Measurements from ENCODE around the gene NPTXR.
"Not testable (repeated sequence)": the region's sequence is repeated elsewhere in the genome, so short reads cannot be mapped to it uniquely, and the experiment has no call there.

Gene NPTXR

DNA sequence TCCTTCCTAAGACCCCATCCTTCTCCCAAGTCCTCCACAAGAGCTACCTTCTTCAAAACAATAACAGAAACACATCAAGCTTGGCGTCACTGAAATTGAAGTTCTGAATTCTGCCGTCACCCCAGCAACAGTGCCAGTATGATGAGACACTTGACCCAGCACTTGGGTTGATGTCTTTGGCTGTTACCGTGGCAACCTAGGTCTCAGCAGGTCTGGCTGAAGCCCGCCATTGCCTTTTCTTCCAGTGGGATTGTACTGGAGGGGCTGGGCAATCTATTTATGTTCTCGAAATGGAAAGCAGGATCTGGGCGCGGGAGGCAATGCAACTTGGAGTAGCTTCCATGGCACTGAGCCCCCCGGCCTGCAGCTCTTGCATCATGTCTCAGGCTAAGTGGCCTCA, 23.8 kb downstream of the NPTXR start:
- no peak for DNase-seq
- in situ Hi-C loops (cut with HindIII; ENCODE audit: low pct_ligation_motif_present, low pct_unique_long_range_greater_than_20kb, low sequenced_read_pairs) = no loop called here

DNA sequence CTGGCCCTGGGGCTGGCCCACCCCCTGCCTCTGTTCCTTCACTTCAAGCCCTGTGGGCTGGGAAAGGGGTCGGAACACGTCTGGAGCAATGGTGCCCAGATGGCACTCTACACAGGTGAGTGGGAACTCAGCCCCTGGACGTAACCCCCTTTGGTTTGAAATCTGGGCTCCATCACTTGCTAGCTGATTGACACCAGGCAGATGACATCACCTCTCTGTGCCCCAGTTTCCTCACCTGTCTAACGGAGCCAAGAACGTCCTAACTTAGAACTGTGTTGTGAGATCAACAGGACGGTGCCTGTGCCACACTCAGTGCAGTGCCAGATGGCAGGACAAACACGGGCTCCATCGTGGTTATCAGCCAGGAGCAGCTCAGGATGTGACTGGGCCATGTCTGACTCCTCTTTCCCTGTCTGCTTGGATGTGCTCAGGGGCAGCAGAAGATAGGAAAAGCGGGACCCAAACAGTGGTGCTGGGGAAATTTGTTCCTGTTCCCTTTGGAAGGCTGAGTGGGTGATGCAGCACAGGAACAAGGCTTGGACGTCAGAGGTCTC, 24.4 kb downstream of the NPTXR start:
- in situ Hi-C loops (cut with HindIII; ENCODE audit: low pct_ligation_motif_present, low pct_unique_long_range_greater_than_20kb, low sequenced_read_pairs) = no loop called here
- no peak for DNase-seq

DNA sequence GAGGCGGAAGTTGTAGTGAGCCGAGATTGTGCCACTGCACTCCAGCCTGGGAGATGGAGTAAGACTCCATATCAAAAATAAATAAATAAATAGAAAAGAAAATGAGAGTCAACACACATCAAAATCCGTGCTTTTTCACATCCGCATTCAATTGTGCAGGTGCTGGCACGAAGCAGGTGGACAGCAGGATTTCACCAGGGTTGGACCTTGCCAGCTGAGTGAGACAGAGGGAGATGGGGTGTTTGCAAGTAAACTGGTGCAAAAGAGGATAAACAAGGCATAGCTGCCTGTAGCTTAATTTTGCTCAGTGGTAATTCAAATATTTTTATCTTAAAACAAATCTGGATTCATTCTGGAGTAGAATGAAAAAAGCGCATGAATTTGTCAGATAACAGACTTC, 26.6 kb downstream of the NPTXR start:
- DNase-seq = no peak
- in situ Hi-C loops (cut with HindIII; ENCODE audit: low pct_ligation_motif_present, low pct_unique_long_range_greater_than_20kb, low sequenced_read_pairs) = no loop called here

DNA sequence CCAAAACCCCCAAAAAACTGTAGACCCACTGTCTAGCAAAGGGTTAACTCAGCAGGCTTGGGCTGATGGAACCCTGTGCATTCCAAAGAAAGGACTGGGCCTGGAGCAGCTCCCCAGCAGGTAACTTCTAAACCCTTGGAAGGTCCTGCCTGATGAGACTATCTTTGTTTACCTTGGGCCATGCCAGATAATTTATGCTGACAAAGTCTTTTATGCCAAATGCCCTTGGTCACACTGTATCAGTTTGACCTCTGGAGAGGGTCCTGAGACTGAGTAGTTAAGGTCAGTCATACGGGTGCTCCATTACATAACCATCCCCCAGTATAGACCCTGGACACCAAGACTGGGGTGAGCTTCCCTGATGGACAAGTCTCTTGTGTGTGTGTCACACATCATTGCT, 28.0 kb downstream of the NPTXR start:
- in situ Hi-C loops (cut with HindIII; ENCODE audit: low pct_ligation_motif_present, low pct_unique_long_range_greater_than_20kb, low sequenced_read_pairs) = no loop called here
- no peak for DNase-seq

DNA sequence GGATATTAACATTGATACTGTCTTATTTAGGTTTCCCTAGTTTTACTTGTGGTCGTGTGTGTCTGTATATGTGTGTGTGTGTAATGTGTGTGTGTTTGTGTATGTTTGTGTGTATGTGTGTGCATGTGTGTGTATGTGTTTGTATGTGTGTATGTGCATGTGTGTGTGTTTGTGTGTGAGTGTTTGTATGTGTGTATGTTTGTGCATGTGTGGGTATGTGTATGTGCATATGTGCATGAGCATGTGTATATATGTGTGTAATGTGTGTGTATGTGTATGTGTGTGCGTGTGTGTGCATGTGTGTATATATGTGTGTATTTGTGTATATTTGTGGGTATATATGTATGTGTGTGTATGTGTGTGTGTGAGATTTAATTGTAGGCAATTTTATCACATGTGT, 32.6 kb downstream of the NPTXR start:
- DNase-seq = no peak
- in situ Hi-C loops (cut with HindIII; ENCODE audit: low pct_ligation_motif_present, low pct_unique_long_range_greater_than_20kb, low sequenced_read_pairs) = no loop called here

DNA sequence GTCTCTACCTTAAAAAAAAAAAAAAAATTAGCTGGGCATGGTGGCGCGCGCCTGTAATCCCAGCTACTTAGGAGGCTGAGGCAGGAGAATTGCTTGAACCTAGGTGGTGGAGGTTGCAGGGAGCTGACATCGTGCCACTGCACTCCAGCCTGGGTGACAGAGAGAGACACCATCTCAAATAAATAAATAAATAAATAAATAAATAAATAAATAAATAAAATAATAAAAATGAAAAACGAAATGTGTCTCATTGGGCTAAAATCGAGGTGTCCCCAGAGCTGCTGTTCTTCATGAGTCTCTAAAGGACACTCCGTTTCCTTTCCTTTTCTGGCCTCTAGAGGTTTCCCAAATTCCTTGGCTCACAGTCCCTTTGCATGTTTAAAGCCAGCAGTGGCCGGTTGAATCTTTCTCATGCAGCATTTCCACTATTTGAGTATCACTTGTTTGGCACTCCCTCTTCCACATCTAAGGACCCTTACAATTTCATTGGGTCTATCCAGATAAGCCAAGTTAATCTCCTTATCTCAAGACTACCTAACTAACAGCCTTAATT, 38.7 kb downstream of the NPTXR start:
- DNase-seq; in situ Hi-C loops (cut with HindIII; ENCODE audit: low pct_ligation_motif_present, low pct_unique_long_range_greater_than_20kb, low sequenced_read_pairs): not testable (repeated sequence)

DNA sequence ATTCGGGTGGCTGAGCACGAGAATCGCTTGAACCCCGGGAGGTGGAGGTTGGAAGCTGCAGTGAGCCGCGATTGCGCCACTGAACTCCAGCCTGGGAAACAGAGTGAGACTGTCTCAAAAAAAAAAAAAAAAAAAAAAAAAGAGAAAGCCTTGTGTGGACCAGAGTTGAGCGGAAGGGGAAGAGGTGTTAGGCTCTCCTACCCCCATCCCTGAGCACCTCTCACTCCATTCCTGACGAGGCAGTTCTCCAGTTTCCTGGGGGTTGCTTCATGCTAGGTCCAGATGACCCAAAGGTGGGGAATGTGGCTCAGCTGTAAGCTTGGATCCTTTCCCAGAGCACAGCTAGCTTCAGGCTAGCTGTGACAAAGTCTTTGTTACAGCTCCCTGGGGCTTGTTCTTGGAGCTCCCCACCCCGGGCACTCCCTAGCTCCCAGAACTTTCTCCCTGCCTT, 41.1 kb downstream of the NPTXR start:
- peak; percentile 88 for DNase-seq
- in situ Hi-C loops (cut with HindIII; ENCODE audit: low pct_ligation_motif_present, low pct_unique_long_range_greater_than_20kb, low sequenced_read_pairs) = no loop called here

DNA sequence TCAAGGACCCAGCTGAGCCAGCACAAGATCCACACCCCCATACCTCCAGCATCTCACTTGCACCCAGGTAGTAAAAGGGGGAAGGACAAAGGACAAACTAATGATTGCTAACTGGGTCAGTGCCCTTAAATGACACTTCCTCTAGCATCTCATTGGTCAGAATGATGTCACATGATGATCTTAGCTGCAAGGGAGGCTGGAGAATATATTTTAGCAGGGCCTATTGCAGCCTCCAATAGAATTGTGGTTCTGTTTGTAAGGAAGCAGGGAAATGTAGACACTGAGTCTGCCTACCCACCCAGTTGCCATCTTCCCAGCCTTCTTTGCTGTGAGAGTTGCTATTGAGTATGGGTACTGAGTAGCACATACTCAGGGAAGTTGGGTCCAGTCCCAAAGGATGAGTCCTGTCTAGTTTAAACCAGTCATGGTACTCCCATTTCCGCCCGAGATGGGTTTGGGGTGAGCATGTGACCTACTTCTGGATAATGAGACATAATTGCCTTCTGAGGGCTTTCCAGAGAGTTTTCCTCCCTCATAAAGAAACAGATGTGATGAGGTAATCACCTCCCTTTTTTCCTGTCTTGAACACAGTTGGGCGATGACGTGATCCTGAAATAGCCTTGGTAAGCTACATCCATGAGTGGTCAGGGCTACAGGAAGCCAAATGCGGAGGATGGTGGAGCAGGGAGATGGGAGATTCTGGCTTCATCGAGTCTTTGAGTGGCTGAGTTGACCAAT, 44.4 kb downstream of the NPTXR start:
- DNase-seq = no peak
- in situ Hi-C loops (cut with HindIII; ENCODE audit: low pct_ligation_motif_present, low pct_unique_long_range_greater_than_20kb, low sequenced_read_pairs) = no loop called here

DNA sequence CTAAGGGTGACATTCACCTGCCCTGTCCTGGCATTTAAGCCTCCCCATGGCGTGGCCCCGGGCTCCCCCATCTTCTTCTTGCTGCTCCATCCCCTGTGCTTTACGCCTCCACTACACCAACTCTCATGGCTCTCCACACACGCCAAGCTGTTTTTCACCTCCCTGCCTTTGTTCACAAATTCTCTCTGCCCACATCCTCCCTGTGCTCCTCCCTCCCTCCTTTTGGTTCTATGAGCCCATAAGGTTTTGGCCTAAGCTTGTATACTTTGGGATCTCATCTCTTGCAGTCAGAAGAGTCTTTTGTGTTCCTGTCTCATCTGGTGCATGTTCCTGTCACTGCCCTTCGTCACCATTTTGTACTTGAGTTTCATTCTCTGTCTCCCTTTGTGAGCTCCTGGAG, 45.3 kb downstream of the NPTXR start:
- in situ Hi-C loops (cut with HindIII; ENCODE audit: low pct_ligation_motif_present, low pct_unique_long_range_greater_than_20kb, low sequenced_read_pairs) = no loop called here
- no peak for DNase-seq

DNA sequence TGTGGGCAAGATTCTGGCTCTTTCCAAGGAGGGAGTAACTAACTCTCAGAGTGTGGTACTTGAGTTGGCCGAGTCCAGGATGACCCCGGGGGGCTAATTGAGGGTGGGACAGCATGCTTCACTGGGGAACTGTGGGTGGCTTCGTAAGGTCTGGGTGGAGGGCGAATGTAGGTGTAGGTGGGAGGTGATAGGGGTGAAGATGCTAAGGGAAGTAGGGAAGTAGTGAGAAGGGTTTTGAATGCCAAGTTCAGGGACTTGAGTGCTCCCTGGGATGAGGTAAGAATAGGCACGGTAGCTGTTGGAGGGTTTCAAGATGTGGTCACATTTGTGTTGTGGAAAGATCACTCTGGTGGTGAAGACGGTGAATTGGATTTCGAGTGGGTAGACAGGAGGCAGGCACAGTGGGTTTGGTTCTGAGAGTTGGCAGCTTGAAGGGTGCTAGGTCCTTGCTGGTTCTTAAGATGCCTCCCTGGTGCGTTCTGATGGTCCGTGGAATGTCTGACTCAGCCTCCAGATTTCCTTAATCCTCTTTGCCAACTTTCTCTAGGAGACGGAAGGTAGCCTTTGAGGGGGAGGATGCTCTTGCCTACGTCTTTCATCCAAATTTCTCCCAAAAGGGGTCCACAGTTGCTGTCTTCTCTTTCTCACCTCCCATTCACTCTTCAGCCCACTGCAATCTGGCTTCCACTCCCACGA, 47.4 kb downstream of the NPTXR start:
- in situ Hi-C loops (cut with HindIII; ENCODE audit: low pct_ligation_motif_present, low pct_unique_long_range_greater_than_20kb, low sequenced_read_pairs) = no loop called here
- peak; percentile 32 for DNase-seq

DNA sequence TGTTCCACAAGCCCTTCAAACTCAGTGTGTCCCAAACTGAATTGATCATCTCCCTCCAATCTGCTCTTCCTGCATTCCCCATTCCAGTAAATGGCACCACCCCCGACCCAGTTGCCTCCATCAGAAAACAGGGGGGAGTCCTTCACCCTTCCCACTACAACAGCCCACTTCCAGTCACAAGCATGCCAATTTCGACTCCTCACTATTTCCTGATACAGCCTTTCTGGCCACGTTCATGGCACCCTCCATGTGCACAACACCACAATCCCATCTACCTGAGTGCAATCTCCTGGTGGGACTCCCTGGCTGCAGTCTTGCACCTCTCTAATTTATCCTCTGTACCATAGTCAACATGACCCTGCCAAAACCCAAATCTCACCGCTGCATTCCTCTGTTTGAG, 48.3 kb downstream of the NPTXR start:
- no peak for DNase-seq
- in situ Hi-C loops (cut with HindIII; ENCODE audit: low pct_ligation_motif_present, low pct_unique_long_range_greater_than_20kb, low sequenced_read_pairs) = no loop called here

DNA sequence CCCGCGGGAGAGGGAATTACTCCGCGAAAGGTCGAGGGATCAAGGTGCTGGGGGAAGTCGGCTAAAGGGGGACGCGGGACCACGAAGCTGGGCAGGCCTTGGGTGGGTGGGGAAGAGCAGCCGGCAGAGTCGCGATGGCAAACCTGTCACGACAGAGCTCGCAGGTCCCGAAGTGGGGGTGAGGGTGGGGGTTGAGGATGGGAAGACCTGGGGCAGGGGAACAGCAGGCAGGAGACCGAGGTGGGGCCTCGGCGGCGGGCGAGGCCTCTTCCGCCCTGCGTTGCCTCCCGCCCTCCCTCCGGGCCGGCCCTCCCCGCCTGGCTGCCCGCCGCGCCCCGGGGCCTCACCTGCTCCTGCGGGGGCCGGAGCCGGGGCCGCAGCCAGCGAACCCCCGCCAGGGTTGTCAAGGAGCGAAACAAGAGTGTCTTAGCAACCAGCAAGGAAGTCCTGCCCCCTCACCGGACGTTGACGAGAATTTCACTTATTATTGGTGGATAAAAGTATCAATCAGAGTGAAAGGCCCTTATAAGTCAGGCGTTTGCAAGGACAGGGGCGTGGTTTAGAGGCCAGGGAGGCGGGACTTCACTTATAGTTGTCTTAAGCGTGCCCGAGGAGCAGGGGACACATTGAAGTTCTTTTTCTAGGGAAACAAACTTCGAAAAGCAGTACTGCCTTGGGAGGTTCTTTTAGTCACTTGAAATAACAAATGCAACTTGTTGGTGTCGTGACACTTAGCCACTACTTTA, 49.9 kb downstream of the NPTXR start, which contains the start of gene DNAL4:
TSS of gene DNAL4 (minus strand) at position 423 of the 746 bp plus-strand sequence. CDS start 11,412 bp downstream, outside the sequence.
- peak; percentile 98 for DNase-seq
- in situ Hi-C loops (cut with HindIII; ENCODE audit: low pct_ligation_motif_present, low pct_unique_long_range_greater_than_20kb, low sequenced_read_pairs) = no loop called here

DNA sequence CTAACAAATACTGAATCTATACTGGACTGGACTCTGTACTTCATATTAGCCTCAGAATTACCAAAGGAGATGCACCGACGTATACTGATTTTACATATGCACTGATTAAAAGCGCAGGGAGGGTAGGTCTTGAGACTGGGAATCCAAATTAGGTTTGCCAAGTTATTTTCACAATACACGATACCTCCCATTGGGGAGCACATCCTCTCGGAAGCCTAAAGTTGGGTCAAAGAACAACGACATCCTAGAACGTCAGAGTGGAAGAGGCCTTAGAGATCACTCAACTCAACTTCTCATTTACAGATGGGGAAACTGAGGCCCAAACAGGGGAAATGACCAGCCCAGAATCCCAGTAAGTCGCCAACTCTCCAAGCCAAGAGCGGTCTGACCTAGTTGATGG, 50.5 kb downstream of the NPTXR start:
- DNase-seq = no peak
- in situ Hi-C loops (cut with HindIII; ENCODE audit: low pct_ligation_motif_present, low pct_unique_long_range_greater_than_20kb, low sequenced_read_pairs) = no loop called here

DNA sequence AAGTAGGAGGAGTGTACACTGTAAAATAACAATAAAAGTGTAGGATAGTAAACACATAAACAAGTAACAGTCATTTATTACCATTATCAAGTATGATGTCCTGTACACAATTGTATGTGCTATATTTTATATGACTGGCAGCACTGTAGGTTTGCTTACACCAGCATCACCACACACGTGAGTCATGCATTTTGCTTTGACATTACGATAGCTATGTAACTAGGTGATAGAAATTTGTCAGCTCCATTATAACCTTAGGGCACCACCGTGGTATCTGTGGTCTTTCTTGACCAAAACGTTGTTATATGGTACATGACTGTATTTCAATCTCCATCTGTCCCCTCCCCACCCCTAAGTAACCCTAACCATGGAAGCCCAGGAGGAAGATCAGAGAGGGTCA, 51.0 kb downstream of the NPTXR start:
- no peak for DNase-seq
- in situ Hi-C loops (cut with HindIII; ENCODE audit: low pct_ligation_motif_present, low pct_unique_long_range_greater_than_20kb, low sequenced_read_pairs) = no loop called here

DNA sequence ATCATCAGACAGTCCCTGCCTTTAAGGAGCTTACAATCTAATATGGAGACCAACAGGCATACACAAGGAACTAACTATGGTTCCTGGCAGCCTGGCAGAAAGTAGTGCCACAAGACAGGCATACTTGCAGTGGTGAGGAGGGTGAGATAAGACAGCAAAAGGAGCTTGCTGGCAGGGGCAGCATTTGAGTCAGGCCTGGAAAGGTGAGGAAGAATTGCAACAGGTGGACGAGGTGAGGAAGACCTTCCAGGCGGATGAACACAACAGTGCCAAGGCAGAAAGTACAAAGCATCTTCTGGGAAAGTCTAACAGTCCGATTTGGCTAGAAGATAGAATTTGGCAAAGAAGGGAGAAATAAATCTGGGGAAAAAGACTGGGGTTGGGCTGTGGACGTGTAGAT, 54.2 kb downstream of the NPTXR start:
- in situ Hi-C loops (cut with HindIII; ENCODE audit: low pct_ligation_motif_present, low pct_unique_long_range_greater_than_20kb, low sequenced_read_pairs) = no loop called here
- DNase-seq = no peak

DNA sequence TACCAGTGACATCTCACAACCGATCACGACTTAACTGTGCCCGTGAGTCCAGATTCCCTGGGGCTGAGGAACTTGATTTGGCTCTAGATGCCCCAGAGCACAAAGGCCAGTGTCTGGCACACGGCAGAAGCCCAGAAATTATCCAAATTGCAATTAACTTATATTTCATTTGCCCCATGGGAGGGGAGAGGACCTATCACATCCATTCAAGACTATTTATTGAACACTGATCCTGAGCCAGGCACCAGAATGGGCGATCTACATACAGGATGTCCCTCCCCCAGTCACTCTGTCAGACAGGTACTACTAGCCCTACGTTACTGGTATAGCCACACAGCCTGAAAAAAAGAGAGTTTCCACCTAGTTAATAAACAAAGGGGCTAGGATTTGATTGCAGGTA, 55.0 kb downstream of the NPTXR start:
- in situ Hi-C loops (cut with HindIII; ENCODE audit: low pct_ligation_motif_present, low pct_unique_long_range_greater_than_20kb, low sequenced_read_pairs) = no loop called here

DNA sequence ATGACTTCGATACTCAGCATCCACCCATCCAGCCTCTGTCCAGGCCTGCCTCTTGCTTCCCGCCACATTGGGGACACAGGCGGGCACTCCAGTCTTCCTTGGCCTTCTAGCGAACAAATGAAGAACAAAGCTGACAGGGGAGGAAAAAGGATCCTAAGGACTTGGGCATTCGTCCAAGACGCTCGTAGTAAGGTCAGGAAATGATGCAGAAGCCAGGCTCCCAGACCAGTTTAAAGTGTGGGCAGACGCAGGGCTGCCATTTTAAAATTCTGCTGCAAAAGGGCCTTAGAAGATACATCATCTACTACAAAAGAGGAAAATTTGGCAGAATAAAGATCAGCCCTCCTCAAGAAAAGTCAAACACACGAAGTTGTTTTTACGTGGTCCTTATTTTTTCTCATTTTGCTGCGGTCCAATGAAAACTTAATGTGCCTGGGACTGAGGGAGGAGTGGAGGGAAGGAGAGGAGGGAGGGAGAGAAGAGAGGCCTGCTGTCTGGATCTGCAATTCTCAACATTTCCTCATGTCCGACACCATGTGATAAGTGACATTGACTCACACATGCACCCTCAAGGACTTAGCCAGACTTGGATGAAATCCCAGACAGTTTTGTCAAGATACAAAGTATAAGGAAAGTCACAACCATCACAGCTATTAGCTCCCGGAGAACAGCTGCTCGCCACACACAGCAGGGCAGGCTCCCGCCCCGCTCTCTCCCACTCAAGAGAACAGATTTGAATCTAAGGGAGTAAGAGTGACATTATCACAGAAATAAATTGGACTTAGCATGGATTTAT, 55.6 kb downstream of the NPTXR start:
- in situ Hi-C loops (cut with HindIII; ENCODE audit: low pct_ligation_motif_present, low pct_unique_long_range_greater_than_20kb, low sequenced_read_pairs) = no loop called here
- DNase-seq = peak; percentile 30

More for the DNA sequence above, 55.0 kb downstream of the NPTXR start:
- no peak for DNase-seq

DNA sequence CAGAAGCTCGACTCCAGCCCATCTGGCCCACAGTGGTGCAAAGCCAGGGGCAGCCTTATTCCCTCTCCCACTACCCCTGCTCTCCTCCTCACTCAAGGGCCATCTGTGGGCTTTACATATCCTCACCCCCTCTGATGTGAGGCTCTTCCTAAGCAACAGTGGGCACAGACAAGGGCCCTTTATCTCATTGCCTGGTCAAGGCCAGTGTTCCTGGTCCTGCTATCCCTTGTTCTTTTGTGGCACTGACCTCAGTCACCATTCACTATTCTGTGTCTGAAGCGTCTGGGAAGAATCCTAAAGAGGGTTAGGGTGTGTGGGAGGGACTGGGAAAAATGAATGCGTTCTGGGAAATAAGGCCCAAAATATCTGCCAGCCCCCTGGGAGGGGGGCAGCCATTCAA, 57.2 kb downstream of the NPTXR start:
- in situ Hi-C loops (cut with HindIII; ENCODE audit: low pct_ligation_motif_present, low pct_unique_long_range_greater_than_20kb, low sequenced_read_pairs) = no loop called here
- DNase-seq = no peak
